ENCODE data around the gene CFAP77.

CFAP77 gene

DNA sequence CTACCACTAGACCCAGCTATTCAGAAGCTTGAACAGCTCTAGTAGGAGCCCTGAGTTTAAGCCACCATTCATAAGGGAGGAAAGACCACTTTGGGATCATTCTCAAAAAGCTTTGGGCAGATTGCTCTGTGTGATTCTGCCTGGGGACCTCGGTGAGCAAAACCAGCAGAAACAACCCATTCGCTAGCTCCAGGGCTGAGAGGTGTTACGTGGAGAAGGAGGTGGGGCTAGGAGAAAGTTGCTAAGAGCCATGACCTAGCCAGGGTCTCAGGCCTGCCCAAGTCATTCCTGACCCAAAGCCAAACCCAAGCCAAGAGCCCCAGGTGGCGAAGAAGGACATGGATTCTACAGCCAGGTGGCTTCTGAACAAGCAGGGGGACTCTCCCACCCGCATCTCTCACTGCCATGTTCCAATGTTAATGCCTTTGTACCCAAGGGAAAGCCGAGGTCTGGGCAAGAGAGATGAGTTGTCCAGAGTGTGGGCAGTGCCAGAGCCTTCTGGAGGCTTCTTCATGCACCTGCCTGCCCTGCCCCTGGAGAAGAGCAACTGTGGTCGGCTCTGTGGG is 168.4 kb downstream of the CFAP77 start:
- no peak for DNase-seq (ENCODE audit: low read depth in 2 of 2)

DNA sequence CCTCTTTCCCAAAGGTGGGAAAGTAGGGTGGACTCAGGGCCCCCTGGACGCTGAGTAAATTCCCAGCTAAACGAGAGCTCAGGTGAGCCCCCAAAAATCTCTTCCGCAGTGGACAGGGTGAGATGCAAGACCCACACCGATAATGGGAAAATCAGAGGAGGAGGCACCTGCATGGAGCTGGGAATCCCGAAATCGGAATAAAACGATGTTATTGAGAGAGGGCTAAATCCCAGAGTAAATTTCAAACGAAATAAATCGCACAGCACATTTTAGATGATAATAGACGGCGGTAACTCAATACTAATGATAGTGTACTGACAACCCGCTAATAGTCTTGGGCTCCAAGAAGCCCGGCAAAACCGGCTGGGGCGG is 169.4 kb downstream of the CFAP77 start:
- no peak for DNase-seq (ENCODE audit: low read depth in 2 of 2)

DNA sequence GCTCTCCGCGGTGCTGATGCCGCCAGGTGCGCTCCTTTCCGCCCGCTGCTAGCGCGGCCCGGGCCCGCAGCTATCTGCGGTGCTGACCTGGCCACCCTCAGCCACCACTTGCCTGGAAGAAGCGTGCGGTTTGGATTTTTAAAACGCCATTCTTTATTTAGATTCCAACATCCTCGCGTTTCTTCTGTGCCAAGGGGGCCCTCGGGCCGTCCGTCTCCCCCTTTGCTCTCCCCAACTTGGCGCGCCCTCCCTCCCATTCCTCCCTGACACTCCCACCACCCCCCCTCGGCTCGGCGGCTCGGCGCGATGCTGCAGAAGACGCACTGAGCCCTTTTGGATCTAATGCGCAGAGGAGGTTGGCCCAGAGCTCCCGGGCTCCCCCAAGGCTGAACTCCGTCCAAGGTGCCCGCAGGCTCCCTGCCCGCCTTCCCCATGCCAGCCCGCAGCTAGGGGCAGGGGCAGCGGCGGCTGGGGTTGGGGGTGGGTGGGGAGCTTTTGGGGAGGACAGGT is 172.3 kb downstream of the CFAP77 start, which contains the start of gene BARHL1:
TSS of gene BARHL1 (plus strand) at position 331 of the 510 bp plus-strand sequence. CDS start 192 bp downstream, outside the sequence.
- DNase-seq (ENCODE audit: low read depth in 2 of 2) = no peak

DNA sequence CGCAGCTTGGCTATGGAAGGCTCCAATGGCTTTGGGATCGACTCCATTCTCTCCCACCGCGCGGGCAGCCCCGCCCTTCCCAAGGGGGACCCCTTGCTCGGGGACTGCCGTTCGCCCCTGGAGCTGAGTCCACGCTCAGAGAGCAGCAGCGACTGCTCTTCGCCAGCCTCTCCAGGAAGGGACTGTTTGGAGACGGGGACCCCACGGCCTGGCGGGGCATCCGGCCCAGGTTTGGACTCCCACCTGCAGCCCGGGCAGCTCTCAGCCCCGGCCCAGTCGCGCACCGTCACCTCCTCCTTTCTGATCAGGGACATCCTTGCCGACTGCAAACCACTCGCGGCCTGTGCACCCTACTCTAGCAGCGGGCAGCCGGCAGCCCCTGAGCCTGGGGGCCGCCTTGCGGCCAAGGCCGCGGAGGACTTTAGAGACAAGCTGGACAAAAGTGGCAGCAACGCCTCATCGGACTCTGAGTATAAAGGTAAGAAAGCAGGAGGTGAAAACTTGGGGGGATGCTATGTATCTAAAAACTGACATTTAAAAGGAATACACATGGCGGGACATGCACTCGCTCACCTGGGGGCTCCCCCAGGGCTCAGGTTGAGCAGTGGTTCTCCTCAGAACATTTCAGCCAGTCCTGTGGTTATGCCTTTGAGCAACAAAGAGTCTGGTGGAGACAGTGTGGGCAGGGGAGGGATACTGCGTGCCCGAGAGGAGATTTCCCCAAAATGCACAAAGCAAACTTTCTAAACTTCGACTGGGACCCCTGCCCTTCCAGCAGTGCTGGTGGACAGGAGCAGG is 173.0 kb downstream of the CFAP77 start:
- no peak for DNase-seq (ENCODE audit: low read depth in 2 of 2)

DNA sequence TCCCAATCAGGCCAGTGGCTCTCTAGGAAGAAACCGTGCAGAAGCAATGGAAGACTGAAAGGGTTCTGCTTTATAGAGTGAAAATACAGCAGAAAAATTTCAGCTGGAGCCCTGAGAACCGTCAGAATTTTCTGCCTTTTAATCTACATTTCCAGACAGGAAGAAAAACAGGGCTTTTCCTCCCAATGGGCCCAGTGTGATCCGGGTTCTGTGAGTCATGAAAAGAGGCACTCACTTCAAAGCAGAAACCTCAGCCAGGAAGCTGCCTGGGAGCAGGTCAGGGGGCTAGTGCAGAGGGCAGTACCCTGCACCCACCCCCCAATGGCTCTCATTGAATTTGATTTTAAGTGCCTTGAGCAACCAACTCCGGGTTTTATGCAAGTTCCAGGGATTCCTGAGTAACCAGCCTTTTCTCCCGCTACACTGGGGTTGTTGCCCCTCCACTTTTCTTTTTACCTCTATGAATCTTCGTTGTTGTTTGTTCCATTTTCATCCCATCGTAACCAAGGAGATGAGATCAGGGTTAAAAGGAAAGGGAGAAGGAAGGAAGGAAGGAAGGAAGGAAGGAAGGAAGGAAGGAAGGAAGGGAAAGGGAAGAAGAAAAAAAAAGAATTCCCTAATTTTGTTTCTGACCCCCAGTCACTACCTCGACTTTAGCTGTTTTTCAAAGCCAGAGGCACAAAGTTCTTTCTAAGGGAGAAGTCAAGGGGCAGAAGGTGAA is 173.7 kb downstream of the CFAP77 start:
- no peak for DNase-seq (ENCODE audit: low read depth in 2 of 2)

DNA sequence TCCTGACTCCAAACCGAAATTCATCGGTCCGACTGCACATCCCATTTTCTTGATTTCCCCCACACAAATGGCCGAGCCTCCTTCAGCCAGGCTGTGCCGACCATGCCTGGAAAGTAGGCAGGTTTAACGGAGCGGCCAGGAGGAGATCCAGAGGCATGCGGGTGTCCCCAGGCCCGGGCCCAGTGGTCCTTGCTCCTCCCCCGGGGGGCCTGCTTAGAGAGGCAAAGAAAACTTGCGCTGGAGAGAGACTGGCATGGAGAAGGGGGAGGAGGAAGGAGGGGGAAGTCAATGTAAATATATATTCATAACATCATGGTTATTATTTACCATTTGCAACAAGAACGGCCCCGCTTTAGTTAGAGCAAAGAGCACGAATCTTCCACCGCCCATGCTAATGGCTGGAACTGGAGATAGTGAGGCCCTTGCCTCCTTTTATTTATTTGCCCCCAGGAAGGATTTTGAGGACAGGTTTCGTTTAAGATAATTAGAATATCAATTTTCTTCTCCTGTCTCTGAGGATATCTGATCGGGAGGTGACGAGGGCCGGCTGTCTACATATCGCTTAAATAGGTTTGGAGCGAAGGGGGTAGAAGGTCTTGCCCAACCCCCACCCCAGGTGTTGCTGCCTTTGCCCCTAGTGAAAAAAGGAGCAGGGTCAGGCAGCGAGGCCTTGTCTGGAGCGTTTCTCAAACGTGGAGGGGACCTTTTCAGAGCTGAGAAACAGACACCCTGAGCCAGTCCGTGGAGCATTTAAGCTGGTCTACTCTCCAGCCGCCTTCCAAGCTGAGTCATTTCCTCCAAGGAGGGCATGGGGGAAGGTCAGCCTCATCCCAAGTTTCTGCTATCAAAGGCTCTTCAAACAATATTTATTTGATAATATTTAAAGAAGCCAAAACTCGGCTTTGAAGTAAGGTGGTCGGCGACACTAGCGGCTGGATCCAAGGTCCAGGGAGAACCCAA is 174.9 kb downstream of the CFAP77 start:
- DNase-seq (ENCODE audit: low read depth in 2 of 2) = no peak

DNA sequence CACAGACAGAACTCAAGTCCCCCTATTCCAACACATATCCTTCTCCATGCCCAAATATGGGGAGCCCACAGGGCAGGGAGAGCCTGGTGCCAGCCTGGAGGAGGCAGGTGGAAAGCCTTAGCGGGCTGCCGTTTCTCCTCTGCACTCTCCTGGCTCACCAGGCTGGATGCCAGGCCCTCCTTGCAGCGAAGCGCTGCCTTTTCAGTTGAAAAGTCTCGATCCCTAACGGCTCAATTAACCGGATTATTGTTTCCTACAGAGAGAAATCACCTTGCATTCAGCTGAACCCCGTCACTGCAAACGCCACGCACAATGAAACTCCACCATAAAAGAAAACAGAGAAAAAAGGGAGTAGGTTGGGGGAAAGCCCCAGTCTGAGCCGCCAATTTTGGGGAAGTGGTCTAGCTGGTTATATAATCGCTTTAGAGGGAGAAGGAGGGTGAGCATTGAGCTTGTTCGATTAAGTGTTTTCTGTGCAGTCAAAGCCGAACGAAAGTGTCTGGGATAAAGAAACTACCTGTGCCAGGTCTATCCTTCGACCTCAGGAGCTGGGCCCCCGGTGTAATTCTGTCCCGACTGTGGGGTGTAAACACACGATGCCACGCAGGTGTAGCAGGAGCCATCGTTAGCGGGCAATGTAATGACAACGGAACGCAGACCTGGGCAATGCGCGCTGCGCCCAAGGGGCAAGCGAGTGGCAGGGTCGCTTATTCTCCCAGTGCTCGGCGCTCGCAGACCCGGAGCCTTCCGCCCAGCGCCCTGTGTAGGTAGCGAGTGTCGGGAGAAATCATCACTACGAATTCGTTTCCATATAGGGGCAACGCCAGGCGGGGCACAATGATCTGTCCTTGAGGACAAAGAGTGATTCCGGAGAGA is 176.2 kb downstream of the CFAP77 start:
- DNase-seq (ENCODE audit: low read depth in 2 of 2) = no peak

DNA sequence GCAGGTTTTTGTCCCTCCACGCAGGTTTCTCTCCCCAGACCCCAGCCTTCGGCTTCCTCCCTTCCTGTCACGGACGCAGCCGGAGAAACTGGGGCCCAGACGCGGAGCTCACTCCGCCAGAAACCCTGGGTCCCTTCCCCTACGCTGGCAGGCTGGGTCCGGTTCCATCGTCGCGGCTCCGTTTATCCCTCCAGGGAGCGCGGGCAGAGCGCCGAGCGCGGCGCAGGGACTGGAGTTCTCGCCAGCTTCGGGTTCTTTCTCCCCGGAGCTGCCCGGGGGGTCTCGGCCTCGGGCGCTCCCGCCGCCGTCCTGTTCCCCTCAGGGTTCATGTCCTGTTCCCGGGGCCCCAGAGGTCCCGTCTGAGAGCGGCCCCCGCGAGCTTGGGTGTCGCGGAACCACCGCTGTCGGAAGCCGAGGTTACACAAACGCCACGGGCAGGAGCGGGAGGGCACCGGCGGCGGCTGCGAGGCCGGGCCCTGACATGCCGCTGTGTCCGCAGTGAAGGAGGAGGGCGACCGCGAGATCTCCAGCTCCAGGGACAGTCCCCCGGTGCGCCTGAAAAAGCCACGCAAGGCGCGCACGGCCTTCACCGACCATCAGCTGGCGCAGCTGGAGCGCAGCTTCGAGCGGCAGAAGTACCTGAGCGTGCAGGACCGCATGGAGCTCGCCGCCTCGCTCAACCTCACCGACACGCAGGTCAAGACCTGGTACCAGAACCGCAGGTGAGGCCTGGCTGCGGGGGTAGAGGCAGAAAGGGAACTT is 177.0 kb downstream of the CFAP77 start:
- no peak for DNase-seq (ENCODE audit: low read depth in 2 of 2)

DNA sequence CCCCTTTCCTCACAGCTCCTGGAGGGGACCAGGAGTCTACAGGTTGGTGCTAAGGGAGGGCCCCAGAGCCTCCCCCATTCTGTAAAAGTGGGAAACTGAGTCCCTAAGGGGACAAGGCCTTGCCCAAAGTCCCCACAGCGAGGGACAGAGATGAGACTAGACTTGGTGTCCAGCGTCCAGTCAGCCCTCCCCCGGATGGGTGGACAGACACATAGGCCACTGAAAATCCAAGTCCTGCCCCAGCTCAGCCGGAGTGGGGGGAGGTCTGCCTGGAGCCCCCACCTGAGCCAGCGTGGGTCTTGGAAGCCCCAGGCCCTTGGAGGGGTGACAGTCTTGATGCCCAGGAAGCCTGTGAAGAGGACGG is 177.6 kb downstream of the CFAP77 start:
- DNase-seq (ENCODE audit: low read depth in 2 of 2) = no peak

DNA sequence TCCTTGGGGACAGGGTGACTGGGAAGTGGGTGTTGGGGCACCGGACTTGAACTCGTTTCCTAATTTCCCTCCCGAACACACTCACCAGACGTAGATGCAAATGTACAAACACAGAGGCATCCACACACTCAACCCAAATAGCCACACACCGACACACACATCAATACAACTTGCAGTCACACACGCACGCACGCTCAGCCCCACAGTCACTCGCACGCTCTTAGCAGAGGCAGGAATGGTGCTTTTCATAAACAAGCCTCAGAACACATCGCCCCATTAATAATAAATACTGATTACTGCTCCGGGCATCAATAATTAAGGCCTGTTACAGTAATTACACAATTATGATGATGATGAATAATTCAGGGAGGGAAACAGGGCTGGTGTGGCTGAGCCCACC is 178.1 kb downstream of the CFAP77 start:
- DNase-seq (ENCODE audit: low read depth in 2 of 2) = no peak

DNA sequence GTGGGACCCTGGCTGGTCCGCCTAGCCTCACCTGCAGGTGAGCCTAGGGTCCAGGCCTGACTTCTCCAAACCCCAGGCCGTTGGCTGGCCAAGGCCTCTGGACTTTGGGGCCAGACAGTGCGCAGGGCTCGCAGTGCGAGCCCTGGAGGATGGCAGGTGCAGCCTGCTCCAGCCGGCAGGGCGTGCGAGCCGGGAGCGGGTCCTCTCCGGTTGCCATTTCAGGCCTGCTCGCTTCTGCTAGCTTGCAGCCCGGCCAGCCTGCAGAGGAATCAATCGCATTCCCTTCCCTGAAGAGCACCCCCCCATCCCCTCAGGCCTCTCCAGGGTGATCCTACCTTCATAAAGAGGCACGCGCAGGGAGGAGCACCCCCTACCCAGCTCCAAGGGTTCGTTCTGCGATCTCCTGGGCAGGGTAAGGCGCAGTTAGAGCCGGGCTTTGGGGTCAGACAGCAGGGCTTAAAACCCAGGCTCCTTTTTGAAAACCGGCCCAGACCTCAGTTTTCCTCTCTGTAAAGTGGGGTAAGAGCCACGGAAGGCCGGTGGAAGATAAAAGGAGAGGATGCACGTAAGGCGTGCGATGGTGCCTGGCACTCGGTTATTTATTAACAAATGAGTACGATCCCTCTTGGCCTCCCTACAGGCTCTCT is 178.6 kb downstream of the CFAP77 start:
- DNase-seq (ENCODE audit: low read depth in 2 of 2) = no peak

DNA sequence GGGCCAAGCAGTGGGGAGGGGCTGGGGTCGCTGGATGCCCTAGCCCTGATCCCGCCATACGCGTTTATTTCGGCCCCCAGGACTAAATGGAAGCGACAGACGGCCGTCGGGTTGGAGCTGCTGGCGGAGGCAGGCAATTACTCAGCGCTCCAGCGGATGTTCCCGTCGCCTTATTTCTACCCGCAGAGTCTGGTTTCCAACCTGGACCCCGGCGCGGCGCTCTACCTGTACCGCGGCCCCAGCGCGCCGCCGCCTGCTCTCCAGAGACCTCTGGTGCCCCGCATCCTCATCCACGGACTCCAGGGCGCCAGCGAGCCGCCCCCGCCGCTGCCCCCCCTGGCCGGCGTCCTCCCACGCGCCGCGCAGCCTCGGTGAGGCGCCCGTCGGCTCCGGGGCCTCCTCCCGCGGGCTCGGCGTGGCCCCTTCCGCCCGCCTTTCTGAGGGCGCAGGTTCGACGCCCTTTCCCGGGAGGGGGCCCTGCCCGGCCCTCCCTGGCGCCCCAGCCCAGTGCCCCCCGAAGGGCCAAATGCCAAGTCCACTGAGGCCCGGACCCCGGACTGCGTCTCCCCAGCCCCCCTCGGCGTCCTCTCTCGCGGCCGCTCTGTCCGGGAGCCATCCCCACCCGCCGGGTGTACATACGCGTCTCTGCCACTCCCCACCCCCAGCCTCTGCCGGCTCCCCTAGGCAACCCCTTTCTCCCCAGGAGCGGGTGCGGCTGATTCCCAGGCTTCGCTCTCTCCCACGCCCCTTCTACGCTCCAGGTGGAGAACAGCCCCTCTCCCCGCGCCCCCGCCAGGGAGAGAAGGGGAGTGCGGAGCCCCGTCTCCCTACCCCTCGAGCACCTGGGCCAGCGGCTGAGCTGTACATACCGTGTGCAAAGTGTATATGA is 179.4 kb downstream of the CFAP77 start:
- no peak for DNase-seq (ENCODE audit: low read depth in 2 of 2)

DNA sequence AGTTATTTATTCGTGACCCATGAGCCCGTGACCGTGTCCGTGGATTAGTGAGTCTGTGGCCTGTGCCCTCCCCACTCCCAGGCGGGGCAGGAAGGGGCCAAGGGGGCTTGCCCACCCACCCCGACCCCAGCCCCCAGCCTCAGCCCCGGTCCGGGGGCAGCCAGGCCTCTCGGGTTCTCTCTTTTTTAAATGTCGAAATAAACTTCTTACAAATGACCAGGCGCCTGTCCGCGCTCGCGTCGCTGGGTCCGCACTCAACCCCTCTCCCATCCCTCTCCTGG is 180.0 kb downstream of the CFAP77 start:
- no peak for DNase-seq (ENCODE audit: low read depth in 2 of 2)

DNA sequence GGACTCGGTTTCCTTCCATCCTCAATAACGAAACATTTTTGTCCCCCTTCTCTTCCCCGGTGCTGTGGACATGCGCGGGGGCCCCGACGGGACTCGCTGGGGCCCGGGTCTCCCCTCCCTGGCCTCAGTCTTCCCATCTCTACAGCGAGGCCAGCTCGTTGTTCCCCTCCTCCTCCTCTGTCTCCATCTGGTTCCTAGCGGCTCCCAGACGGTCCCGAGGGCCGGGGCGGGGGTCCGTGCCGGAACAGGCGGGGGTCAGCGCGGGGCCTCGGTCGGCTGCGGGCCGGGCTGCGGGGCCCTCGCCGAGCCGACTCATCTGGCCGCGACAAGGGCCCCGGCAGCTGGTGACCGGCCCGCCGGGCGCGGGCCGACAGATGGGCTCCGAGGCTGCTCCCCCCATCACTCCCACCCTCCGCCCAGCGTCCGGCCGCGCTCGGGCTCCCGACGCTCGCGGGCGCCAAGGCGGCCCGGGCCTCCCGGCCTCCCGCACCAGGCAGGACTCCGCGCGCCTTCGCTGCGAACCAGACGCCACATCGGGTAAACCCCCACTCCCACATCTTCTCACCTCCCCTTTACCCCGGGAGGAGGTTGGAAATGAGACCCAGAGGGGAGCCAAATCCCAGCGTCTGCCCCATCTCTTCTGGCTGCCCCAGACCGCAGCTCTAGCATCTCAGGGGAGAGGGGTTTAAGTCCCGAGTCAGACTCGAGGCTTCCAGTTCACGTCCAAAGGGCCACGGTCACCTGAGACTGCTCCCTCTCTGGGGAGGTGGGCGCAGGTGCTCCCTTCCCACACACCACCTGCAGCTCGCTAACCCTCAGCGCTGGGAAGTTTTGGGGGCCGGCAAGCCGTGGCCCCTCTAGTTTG is 180.5 kb downstream of the CFAP77 start:
- no peak for DNase-seq (ENCODE audit: low read depth in 2 of 2)

DNA sequence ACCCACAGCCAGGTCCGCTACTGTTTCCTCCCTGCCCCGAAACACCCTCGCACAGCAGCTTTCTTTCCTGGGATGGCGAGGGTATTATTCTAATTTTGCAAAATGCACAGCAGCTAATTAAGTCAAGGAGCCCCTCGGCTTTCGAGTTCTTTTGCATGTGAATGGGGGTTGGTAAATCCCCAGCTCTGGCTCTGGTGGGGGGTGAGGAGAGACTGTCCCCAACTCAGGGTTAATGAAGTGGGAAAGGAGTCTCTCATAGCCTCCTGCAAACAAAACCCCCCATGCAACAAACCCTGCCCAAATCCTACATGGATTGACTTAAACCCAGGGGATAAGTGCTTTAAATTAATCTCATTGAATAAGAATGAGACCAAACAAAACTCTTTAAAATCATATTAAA is 181.2 kb downstream of the CFAP77 start:
- DNase-seq (ENCODE audit: low read depth in 2 of 2) = no peak

DNA sequence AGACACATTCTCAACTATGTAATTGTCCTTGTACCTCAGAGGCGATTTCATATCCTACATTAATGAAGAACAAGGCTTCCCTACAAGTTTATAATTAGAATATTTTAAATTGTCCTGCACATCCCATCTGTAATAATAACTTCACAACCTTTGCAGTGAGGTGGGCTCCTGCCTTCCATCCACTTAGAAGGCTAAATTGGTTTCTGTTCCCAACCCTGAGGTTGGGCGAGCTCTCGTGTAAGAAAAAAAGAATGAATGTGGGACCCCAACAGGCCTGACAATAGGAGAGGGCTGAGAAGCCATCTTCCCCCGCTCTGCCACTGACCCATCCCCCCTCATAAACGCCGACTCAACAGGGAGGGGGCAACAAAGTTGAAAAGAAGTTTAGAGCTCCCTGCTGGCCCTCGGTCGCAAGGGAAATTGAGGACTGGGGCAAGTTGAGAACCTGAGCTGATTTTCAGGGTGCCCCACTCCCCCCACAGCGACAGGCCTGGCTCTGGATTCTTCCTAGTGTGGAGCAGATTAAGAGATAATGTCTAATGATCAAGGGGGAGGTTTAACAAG is 181.8 kb downstream of the CFAP77 start:
- DNase-seq (ENCODE audit: low read depth in 2 of 2) = no peak

DNA sequence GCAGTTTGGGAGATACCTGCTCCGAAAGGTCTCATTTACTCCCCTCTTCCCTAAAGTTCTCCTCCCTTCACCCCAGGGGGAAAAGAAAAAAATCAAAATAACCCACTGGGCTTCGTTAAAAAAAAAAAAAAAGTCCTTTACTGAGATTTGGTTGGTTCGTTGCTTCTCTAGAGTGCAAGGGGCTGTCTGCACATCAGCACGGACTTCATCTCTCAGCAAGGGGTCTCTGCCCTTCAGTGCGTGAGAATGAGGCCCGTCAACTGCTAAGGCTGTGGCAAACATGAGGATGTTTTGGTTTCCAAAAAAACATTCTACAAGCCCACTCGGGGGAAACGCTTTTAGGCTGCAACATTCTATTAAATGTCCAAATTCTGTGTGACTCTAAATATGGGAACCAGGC is 182.4 kb downstream of the CFAP77 start:
- DNase-seq (ENCODE audit: low read depth in 2 of 2) = no peak
